IPS-18c (cell line): ENCODE measurements around the gene TSPO2.

ENCODE experiments used
- H3K4me3 ChIP-seq: 2 replicates; pipeline ENCODE4 v1.7.0; 2013; ENCODE audit warnings: low read depth, mild to moderate bottlenecking, low read length, moderate library complexity; ENCODE audit not compliant: insufficient read depth
- H3K9me3 ChIP-seq: one replicate; pipeline ENCODE4 v1.6.1; 2013; ENCODE audit warnings: mild to moderate bottlenecking, low read length, moderate library complexity; ENCODE audit not compliant: control insufficient read depth, insufficient read depth

TSPO2 gene

DNA sequence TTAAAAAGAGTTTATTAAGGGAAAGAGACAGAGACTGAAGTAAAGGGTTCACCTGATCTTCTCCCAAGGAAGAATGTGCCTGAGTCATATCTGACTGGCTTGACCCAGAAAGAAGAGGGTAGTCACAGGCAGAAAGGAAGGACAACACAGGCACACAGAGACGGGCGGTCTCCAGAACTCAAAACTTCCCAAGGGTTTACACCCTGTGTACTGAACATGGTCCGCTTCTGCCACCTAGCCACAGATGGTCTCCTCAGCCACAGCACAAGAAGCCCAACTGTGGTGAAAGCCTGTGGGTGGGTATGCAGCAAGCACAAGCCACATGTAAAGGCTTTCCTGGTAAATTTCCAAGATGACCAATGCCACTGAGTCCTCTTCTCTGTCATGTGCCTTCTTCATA, 20.4 kb upstream of the TSPO2 start:
- Histone ChIP-seq H3K4me3 (no peak overlapping the region), H3K9me3 (no peaks in the 10 kb centered on the region)

DNA sequence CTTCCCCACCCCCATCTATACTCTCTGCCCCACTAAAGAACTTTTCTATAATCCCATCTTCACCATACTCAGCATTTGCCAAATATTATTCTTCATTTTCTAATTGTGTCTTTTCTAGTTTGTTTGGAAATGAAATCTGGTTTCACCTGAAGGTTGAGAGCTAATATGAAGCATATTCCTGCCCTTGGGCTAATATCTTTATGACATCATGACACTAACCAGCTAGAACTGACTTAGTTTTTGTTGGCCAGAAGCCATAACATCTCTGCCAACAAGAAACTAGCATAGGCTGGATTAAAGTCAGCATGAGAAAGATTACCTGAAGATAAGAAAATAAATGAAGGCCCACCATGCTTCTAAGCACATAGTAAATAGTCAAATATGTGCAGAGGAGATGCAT, 20.0 kb upstream of the TSPO2 start:
- H3K9me3 ChIP-seq, result no peaks in the 10 kb centered on the region

DNA sequence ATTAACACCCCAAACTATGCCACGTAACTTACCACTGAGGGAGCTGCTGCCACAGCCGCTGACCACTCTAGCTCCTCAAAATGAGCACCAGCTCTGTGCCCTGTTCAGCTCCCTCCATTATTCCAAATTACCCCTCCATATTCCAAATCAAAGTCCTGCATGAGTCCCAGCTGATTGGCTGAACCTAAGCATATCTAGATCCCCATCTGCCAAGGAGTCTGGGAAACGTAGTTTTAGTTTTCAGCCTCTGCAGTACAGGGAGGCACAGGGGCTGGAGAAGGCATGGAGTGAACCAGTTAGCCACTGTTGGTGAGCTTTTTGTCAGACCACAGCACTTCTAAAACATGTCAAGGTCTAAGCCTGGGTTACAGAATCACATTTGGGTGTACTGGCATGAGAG, 19.2 kb upstream of the TSPO2 start:
- Histone ChIP-seq H3K9me3 (no peaks in the 10 kb centered on the region), H3K4me3 (no peak overlapping the region)

More for the DNA sequence above, 20.0 kb upstream of the TSPO2 start:
- no peak overlapping the region for H3K4me3 ChIP-seq

DNA sequence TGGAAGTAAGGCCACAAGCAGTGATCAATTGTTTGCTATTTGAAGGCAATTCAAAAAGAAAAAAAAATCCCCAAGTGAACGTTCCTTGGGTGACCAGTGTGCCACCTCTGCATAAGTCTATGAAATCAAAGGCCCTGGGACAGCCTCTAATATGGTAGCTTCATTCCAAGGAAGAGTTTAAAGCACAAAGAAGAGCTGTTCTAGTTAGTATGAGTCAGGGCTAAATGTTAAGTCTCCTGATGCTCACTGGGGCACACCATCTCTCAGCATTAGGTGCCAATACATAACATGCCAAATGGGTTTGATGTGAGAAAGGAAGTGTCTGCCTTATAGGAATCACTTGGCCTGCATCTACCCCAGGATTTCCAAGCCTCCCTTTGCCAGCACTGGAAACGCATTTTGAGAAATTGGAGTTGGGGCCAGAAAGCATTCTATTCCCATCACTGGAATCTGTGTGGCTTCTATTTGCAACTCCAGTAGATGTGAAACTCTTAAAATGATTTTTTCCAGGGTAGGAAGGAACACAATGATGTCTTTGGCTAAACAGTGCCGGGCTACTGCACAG, 16.2 kb upstream of the TSPO2 start:
- Histone ChIP-seq H3K9me3 (peaks cover 2% of the 10 kb centered on the region), H3K4me3 (no peak overlapping the region)

DNA sequence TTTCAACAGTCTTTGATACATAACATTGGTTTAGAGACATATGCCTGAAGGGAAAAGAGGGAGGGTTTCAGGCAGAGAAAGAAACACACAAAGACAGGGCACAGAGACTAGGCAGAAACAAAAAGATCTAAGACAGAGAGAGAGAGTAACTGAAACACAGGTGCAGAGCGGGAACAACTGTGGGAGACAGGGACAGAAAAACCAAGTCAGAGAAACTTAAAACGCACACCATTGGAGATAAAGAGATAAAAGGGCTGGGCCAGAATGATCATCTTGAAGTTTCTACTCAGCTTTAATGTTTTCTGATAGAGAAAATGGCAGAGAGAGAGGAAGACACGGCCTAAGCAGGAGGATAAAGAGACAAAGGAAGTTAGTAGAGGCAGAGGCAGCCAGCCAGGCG, 15.0 kb upstream of the TSPO2 start:
- H3K9me3 ChIP-seq, result peaks cover 2% of the 10 kb centered on the region
- peak overlapping the region; percentile 62 for H3K4me3 ChIP-seq

DNA sequence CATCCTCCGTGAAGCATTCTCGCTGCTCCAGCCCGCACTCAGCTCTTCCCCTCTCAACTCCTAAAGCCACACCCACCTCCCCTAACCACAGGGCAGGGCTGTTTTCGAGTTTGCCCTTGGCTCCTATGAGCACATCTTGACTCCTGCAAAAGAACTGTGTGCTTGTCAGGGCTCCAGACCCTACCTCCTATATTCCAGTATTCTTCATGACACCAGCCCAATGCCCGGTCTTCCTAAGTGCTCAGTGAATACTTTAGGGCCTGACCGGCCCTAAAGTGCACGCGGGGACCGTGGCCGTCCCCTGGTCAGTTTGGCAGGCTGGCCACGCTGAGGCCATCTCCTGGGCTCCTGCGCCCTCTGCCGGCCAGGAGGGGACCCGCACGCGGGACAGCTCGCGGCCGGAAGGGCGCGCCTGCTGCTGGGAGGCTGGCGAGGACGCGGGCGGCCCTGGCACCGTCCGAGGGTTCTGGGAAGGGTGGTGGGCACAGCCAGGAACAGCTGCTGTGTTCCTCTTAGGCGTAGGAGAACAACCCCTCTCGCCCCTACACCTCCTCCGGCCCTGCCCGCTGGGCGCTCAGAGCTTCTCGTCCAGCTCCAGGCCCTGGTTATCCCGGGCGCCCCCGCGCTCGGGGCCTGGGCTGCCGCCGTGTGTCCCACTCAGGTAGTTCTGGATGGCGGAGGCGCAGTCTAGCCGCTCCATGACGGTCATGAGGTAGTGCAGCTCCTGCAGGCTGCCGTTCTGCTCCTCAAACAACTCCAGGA, 14.3 kb upstream of the TSPO2 start:
- peaks cover 2% of the 10 kb centered on the region for H3K9me3 ChIP-seq
- peak overlapping the region; percentile 62 for H3K4me3 ChIP-seq

DNA sequence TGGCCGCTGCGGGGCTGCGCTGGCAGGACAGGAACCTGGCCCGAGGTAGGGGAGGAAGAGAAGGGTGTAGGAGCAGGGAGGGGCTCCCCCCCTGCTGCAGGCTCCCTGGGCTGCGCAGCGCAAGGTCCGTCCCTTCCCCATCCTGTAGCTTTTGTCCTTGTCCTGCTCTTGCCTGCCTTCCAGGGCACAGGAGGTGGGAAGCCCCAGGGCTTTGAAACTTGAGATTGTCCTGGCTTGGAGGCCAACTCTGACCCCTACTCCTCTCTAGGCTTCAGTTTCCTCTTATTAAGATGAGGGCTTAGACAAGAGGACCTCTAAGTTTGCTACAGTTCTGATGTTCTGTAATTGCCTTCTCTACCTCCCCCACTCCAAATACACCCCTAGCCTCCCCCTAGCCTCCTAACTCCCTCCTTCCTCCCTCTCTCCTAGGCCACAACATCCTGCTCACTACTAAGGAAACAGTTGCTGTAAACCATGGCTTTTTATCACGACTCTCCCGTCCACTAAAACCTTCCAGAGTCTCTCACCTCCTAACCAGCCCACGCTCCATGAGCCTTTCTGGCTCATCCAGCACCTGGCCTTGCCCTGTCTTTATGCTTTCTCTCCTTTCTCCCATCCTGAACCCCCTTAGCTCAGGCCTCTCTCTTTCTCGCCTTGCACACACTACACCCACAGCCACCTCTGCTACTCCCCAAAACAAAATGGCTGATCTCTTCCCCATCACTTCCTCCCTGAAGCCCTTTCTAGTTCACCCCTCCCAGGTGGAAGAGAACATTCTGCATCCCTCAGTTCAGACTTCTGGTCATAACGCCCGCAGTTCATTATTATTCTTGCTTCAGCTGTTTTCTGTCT, 13.5 kb upstream of the TSPO2 start:
- Histone ChIP-seq H3K4me3 (peak overlapping the region; percentile 62; the same call in 1 of the 2 replicates), H3K9me3 (peaks cover 2% of the 10 kb centered on the region)

DNA sequence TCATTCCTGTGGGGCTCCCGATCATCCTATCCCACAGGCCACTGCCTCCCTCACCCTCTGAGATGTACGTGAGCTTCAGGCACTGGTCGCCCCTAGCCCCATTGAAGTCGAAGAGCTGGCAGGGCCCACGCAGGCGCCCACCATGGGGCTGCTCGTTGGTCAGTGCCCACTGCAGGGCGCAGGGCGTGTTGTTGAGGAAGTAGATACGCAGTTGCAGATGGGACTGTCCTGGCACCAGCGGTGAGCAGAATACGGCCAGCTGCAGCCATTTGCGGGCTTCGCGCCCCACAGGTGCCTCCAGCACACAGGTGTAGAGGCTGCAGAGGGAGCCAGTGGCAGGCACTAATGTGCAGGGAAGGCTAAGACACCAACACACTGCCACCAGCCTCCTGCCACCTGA, 9.4 kb upstream of the TSPO2 start:
- peaks cover 2% of the 10 kb centered on the region for H3K9me3 ChIP-seq
- no peak overlapping the region for H3K4me3 ChIP-seq

DNA sequence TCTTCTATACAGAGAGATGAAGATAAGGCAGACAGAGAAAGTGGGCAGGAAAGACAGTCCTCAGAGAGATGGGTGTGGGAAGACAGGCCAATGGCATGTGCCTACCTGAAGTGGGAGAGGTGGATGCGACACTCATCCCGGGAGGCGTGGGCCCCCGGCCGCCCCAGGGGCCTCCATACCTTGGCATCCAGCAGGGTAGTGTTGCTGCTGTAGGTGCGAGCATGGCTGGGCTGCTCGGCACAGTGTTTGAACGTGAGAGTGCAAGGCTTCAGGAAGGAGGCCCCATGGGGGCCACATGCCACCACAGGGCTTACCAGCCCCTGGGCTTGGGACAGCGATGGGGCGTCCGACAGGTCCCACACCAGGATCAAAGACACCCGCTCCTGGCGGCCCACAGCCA, 8.5 kb upstream of the TSPO2 start:
- H3K9me3 ChIP-seq, result peaks cover 2% of the 10 kb centered on the region
- no peak overlapping the region for H3K4me3 ChIP-seq

DNA sequence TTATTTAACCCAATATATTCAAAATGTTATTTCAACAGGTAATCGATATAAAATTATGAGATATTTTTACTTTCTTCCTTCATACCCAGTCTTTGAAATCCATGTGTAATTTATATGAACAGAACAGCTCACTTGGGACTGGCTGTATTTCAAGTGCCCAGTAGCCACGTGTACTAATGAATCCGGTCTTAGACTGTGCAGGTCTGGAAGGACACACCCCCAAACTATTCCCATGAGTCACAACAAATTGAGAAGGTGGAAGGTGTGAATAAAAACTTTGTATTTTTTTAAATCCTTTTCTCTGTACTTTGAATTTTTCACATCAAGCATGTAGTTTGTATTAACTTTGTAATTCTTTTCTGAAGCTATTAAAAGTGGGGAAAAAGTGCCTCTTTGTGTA, 6.1 kb upstream of the TSPO2 start:
- Histone ChIP-seq H3K4me3 (no peak overlapping the region), H3K9me3 (no peaks in the 10 kb centered on the region)

DNA sequence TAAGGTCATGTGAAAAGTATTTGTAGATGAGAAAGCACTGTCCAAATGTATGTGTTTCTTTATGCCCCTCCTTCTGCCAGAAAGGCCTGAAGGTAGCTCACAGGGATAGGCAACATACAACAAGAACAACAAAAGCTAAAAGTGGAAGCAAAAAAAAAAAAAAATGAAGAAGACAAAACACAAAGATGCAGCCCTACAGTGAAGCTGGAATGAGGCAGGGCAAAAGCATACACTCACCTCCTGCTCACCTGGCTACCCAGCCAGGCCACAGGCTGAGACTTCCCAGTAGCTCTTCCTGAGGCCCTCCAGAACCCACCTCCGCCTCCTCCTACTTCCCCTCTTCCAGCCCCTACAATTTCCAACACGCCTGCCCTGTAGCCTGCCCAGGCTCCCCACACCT, 5.7 kb upstream of the TSPO2 start:
- H3K9me3 ChIP-seq, result no peaks in the 10 kb centered on the region
- no peak overlapping the region for H3K4me3 ChIP-seq

DNA sequence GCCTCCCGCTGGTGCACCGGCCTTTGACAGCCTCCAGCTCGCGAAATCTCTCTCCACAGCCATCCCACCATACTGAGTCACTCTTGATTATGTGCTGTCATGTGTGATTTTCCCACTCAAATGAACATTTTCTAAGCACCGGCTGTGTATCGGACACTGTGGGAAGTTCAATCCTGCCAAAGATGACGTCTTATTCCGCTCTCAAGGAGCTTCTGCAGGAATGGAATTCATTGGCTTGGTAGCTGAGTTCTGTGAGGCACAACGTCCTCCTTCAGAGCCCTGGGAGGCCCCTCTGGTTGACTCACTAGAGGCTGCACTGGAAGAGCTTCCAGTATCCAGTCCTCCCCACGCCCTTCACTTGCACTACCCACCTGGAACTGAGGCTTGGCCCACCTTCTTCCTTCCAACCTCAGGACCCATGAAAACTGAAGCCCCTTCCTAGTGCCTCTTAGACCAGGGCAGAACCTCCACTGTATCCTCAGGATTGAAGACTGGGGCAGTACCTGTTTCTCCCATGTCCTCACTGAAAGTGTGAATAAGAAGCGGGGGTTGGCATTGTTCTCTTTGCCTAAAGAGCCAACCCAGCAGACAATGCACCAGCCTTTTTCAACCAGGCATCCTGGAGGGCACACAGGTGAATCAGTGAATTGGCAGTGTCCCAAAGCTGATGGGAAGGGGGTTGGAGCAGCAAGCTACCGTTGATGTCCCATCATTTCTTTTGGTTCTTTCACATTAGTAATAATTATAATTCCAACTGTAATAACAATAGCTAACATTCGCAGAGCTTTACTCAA, 5.0 kb upstream of the TSPO2 start:
- Histone ChIP-seq H3K4me3 (no peak overlapping the region), H3K9me3 (no peaks in the 10 kb centered on the region)

DNA sequence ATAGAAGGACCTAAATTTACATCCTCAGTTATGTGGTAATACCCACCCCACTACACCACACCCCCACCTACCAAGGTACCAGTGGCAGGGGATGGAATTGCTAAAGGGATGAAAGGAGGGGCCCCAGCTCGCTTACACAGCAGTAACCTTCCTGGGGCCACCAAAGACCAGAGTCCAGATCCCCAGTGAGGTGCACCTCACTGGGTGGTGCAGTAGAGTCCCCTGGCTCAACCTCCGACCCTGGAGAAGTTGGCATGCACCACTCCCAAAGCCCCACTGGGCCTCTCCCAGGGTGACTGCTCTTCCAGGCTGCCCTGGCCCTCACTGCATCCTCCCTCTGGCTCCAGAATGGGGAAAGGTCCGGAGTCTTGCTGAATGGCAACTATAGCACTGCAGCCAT, 4.1 kb upstream of the TSPO2 start:
- Histone ChIP-seq H3K9me3 (no peaks in the 10 kb centered on the region), H3K4me3 (no peak overlapping the region)

DNA sequence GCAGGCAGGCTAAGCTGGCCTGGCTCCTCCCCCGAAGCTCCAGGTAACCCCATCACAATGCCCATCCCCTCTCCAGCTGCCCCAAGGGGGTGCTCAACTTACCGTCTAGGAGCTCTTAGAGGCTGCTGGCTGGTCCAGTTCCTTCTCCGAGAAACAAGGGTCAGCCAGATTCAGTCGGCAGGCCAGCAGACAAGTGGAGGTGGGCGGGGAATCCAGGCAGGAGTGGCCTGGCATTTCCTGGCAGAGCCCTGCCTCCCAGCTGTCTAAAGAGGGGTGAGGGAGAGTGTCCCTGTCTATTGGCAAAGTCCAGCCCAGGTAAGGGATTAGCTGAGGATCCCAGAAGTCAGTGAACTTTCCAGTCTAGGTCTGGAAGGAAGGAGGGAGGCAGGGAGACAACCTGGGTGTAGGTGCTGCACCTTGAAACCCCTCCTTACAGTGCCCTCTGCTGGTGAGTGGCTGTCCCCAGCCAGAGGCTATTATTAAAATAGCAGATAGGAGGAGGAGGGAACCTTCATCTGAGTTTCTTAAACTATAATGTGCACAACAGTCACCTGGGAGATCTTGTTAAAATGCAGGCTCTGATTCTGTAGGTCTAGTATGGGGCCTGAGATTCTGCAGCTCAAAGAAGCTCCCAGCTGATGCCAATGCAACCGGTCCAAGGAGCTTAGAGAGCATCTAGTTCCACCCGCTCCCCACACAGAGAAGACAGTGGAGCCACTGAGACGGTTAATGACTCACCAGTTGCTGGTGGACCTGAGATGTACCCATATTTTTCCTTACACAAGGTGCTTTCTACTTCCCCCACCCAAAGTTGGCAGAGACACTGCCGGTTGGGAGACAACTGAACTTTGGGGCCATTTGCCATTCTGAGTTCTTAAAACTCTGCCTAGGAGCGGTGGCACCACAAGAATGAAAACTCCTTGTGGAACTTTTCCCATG, 2.9 kb upstream of the TSPO2 start, which contains the start of gene UNC5CL:
UNC5CL (minus strand) TSS at position 162 of the 939 bp plus-strand sequence. CDS start 4,147 bp downstream, outside the sequence.
- Histone ChIP-seq H3K4me3 (no peak within 1 kb of the TSS), H3K9me3 (no peaks in the 10 kb centered on the region)

DNA sequence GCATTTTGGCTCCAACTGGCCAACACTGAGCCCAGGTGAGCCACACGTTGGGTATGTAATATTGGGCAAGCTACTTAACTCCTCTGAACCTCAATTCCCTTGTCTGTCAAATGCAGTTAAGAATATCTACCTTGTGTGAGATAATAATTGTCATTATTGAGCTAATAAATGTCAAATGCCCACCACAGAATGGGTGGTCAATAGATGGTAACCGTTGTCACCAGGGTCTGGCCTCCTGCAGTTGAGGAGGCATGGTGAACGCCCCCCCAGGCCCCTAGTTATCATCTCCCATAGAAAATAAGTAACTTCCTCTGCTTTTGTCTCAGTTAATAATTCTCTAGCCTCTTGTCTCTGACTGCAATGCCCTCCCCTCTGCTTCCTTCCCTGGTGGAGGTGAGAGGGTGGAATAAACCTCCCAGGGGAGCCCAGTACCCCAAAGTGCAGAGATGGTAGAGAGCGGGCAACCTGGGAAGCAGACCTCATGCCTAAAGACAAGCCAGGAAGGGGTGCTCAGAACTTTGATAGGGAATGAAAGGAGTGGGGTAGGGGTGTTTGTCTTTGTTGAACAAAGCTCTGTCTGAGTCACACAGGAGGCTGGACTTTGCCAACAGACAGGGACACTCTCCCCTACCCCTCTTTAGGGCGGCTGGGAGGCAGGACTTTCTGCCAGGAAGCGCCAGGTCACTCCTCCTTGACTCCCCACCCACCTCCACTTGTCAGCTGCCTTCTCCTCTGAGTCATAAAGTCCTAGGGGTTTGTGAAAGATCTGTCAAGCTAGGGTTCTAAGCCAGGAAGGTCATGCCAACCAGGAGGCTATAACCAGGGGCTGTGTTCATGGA, 1.9 kb upstream of the TSPO2 start:
- no peaks in the 10 kb centered on the region for H3K9me3 ChIP-seq
- H3K4me3 ChIP-seq, result no peak overlapping the region
